ENCODE data around the gene TRIM31.
A peak's percentile ranks its signal among the peaks of the same experiment; 100 is the strongest.
"Not testable (repeated sequence)": the region's sequence is repeated elsewhere in the genome, so short reads cannot be mapped to it uniquely, and the experiment has no call there.

Gene TRIM31

GRCh38 chr6:30149234-30149633 lies 36.3 kb upstream of the TRIM31 start:
- no peak for DNase-seq (ENCODE audit: low read depth in 1 of 2, low spot score in 1 of 2)

- DNase-seq (ENCODE audit: low read depth in 1 of 2, low spot score in 1 of 2) = no peak
Observed at GRCh38 chr6:30147096-30147495, 34.2 kb upstream of the TRIM31 start.

GRCh38 chr6:30145818-30146217 lies 32.9 kb upstream of the TRIM31 start:
- no peak for DNase-seq (ENCODE audit: low read depth in 1 of 2, low spot score in 1 of 2)

- DNase-seq (ENCODE audit: low read depth in 1 of 2, low spot score in 1 of 2) = no peak
Observed at GRCh38 chr6:30144811-30145210, 31.9 kb upstream of the TRIM31 start.

DNA sequence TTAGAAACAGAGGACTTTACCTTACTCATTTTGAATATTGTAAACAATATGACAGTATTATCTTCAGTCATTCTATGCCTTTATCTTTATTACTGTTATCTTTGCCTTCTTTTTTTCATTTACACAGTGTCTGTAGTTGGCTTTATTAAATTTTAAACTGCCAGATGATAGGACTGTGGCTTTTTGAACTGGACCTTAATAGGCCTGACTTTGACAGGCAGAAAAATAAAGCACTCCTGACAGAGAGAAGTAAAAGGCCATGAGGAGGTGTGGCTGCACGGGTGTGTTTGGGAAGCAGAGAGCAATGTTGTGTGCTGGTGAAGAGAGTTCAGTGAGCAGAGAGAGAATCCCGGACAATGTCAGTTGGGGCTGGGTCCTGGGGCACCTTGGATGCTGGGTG lies 30.9 kb upstream of the TRIM31 start:
- no peak for DNase-seq (ENCODE audit: low read depth in 1 of 2, low spot score in 1 of 2)

DNA sequence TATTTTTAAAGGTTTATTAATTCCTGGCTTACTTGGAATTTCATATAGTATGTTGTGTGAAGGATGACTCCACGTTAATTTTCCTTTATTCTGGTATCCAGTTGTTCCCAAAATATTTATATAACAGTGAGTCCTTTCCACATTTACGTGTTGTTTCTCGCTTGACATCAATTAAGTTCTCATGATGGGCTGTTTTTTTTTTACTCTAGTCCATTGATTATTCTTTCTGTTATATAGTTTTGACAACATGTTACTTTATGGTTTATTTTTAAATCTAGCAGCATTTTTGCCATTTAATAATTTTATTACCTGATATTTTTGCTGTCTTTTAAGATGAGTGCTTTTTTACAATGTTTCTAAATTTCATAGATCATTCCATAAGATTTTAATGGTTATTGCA lies 29.8 kb upstream of the TRIM31 start:
- DNase-seq (ENCODE audit: low read depth in 1 of 2, low spot score in 1 of 2) = no peak

- DNase-seq (ENCODE audit: low read depth in 1 of 2, low spot score in 1 of 2) = not testable (repeated sequence)
Observed at GRCh38 chr6:30140240-30140639, 27.4 kb upstream of the TRIM31 start.

GRCh38 chr6:30136570-30137286 lies 23.8 kb upstream of the TRIM31 start:
- no peak for DNase-seq (ENCODE audit: low read depth in 1 of 2, low spot score in 1 of 2)

DNA sequence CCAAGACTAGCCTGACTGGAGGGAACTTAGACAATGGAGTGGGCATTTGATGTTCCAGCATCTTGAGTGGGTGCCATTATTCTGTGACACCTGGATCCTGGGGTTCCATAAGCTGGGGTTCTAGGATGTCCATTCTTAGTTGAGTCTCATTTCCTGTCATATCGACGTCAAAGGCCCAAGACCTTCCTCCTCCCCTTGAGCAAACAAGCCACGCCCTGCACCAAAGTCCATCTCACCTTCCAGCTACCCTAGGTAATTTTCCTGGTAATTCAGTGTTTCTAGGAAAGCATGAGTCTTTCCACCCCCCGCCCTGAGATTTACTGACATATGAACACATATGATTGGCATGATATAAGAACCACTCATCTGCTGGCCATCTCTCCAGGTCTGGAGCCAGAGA lies 22.9 kb upstream of the TRIM31 start, which contains the start of gene TRIM40:
TSS of gene TRIM40 (plus strand) at position 384 of the 400 bp plus-strand sequence. CDS start 897 bp downstream, outside the sequence.
- no peak for DNase-seq (ENCODE audit: low read depth in 1 of 2, low spot score in 1 of 2)

GRCh38 chr6:30135147-30135546 lies 22.3 kb upstream of the TRIM31 start:
- no peak for DNase-seq (ENCODE audit: low read depth in 1 of 2, low spot score in 1 of 2)

DNA sequence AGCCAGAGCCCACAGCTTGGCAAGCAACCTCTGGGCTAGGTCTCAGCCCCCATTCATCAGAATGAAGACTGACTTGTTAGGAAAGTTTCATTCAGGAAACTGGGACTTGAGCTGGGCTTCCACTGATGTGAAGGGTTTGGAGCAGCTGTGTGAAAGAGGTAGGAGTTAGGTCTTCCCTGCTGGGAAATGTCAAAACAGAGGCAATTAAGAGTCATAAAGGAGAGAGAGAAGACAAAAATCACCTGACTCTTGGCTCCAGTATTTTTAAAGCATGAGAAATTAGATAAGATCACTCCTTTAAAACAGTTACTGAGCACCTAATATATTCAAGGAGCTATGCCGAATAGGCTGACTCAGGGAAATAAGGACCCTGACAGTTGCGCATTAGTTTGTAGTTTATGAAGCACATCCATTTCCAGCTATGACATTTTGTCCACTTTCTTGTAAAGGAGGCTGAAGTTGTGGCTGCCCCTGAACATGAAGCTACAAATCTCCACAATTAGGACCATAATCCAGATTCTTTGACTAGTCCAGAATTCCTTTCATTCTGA lies 19.1 kb upstream of the TRIM31 start:
- no peak for DNase-seq (ENCODE audit: low read depth in 1 of 2, low spot score in 1 of 2)

GRCh38 chr6:30130887-30131862 lies 18.3 kb upstream of the TRIM31 start:
- peak; percentile 9 to 76 for DNase-seq (ENCODE audit: low read depth in 1 of 2, low spot score in 1 of 2)

GRCh38 chr6:30130179-30130679 lies 17.3 kb upstream of the TRIM31 start:
- no peak for DNase-seq (ENCODE audit: low read depth in 1 of 2, low spot score in 1 of 2)

GRCh38 chr6:30129265-30130178 lies 16.6 kb upstream of the TRIM31 start:
- DNase-seq (ENCODE audit: low read depth in 1 of 2, low spot score in 1 of 2) = no peak

- DNase-seq (ENCODE audit: low read depth in 1 of 2, low spot score in 1 of 2) = no peak
Observed at GRCh38 chr6:30127238-30128093, 14.6 kb upstream of the TRIM31 start.

DNA sequence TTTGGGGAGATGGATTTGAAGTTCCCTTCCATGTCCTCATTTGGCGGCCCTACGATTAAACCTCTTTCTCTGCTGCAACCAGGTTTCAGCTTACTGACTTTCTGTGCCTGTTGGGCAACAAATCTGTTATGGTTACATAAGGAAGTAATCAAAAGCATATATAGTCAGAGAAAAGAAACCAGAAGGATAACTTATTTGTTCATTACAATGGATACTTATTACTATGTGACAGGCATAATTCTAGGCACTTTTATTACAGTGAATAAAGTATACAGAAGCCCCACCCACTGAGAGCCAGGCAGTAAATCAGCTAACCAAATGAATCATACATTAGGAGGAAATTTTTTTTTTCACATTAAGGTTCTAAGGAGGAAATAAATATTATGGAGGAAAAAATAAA lies 9.6 kb upstream of the TRIM31 start:
- DNase-seq (ENCODE audit: low read depth in 1 of 2, low spot score in 1 of 2) = no peak

GRCh38 chr6:30121446-30122366 lies 8.8 kb upstream of the TRIM31 start:
- DNase-seq (ENCODE audit: low read depth in 1 of 2, low spot score in 1 of 2) = no peak

GRCh38 chr6:30118691-30119090 lies 5.8 kb upstream of the TRIM31 start:
- not testable (repeated sequence) for DNase-seq (ENCODE audit: low read depth in 1 of 2, low spot score in 1 of 2)

DNA sequence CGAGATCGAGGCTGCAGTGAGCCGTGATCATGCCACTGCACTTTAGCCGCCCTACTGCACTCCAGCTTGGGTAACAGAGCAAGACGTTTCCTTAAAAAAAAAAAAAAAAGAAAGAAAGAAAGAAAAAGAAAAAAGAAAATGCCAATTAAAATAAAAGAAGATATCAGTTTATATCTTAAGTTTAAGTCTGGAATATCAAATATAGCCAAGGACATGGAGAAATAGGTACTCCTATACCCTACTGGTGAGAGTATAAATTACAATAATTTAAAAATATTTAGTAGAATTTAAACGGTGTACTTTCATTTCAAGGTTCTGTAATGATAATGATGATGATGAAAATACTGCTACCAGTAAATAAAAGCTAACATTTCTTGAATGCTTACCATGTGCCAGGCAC lies 3.8 kb upstream of the TRIM31 start:
- DNase-seq (ENCODE audit: low read depth in 1 of 2, low spot score in 1 of 2) = no peak

Data from activated CD4-positive, alpha-beta T cell treated with anti-CD3 and anti-CD28 coated beads, Interleukin-2, amount 50 U/mL, for 24 hours (primary cell).